G401 (cell line): Measurements from ENCODE around the gene BCL2L13. TPM values are rescaled to one million over a fixed set of nuclear protein-coding genes. Genes with fewer than 3 reads are reported as not detected.
A peak's percentile ranks its signal among the peaks of the same experiment; 100 is the strongest.

ENCODE experiments used
- DNase-seq: peaks from one replicate; pipeline ENCODE4 v3.0.0-alpha.2; 2015; ENCODE audit warnings: low spot score
- in situ Hi-C: cut with HindIII; loops from 2 replicates; pipeline ENCODE4 v1.10.0; 2016; ENCODE audit warnings: low sequenced_read_pairs, mixed read lengths
- total RNA-seq: library from RNA; depleted of rRNA; stranded (reverse); fragments of >200 nt; shearing (Covaris generic); gene quantifications from 2 replicates; pipeline ENCODE4 v1.2.3, GENCODE V29; 2014; rRNA removed

Gene BCL2L13
- total RNA-seq, 1 experiment from 2014 or later, result 63.1 TPM

- in situ Hi-C loops, result no loop called here
- DNase-seq, result peak; percentile 32
These were observed 133.8 kb downstream of the BCL2L13 start for GRCh38 chr22:17772249-17772957.

GRCh38 chr22:17772958-17773605, 134.5 kb downstream of the BCL2L13 start:
- DNase-seq, result peak; percentile 46
- in situ Hi-C loops, result no loop called here

GRCh38 chr22:17773606-17774205, 135.1 kb downstream of the BCL2L13 start:
- in situ Hi-C loops, result no loop called here
- DNase-seq, result peak; percentile 78

GRCh38 chr22:17774206-17774925, 135.8 kb downstream of the BCL2L13 start, which contains the start of gene BID:
Gene BID, minus strand, starts transcription at chr22:17774469. Its CDS starts 24,353 bp downstream, at chr22:17750116.
- peak; percentile 27 for DNase-seq
- in situ Hi-C loops, result no loop called here

- peak; percentile 32 for DNase-seq
- in situ Hi-C loops, result no loop called here
These were observed 136.5 kb downstream of the BCL2L13 start for GRCh38 chr22:17774926-17775685.

- peak; percentile 52 for DNase-seq
- in situ Hi-C loops, result no loop called here
These were observed 137.4 kb downstream of the BCL2L13 start for GRCh38 chr22:17775781-17776465.

GRCh38 chr22:17777005-17777716, 138.6 kb downstream of the BCL2L13 start:
- in situ Hi-C loops, result no loop called here
- DNase-seq, result no peak

GRCh38 chr22:17777717-17778044, 139.1 kb downstream of the BCL2L13 start:
- no peak for DNase-seq
- in situ Hi-C loops, result no loop called here

GRCh38 chr22:17778412-17778976, 139.9 kb downstream of the BCL2L13 start:
- in situ Hi-C loops, result no loop called here
- DNase-seq, result no peak

- no peak for DNase-seq
- in situ Hi-C loops, result no loop called here
These were observed 140.9 kb downstream of the BCL2L13 start for GRCh38 chr22:17779286-17780115.

GRCh38 chr22:17780116-17780740, 141.7 kb downstream of the BCL2L13 start:
- in situ Hi-C loops, result no loop called here
- DNase-seq, result no peak

Other genes with a start within 250 kb of the BCL2L13 start
- gene SLC25A18, start 75.3 kb upstream of the BCL2L13 start, total RNA-seq, result 1.4 and 4.8 TPM in 2 replicates
- 172 and 185 TPM in 2 replicates for gene ATP6V1E1, start 10.0 kb upstream of the BCL2L13 start, total RNA-seq
- 28.4 and 58.9 TPM in 2 replicates for gene BID, start 135.7 kb downstream of the BCL2L13 start, total RNA-seq